GM12892 (cell line): ENCODE measurements around the gene RNF213.

Experiments used
- POLR2AphosphoS5 ChIP-seq: IDR thresholded peaks from 2 replicates; pipeline ENCODE4 v1.6.1; 2011; ENCODE audit warnings: low read depth, low read length, control low read depth
- TAF1 ChIP-seq: IDR thresholded peaks from 2 replicates; pipeline ENCODE4 v1.6.1; 2011; ENCODE audit warnings: low read depth, mild to moderate bottlenecking, control low read depth, low read length, borderline replicate concordance

- TF ChIP-seq TAF1 (no peak), POLR2AphosphoS5 (no peak)
Measured at GRCh38 chr17:80424878-80425765, 164.5 kb downstream of the RNF213 start.
